ENCODE measurements around the gene ATAD2B.

GRCh38 chr2:23924589-23925359 is 2.1 kb downstream of the ATAD2B start:
- TF ChIP-seq CTCF (IDR thresholded peaks at IDR 0.05 in 8 of 11, conservative IDR thresholded peaks at IDR 0.05 in 3 of 11) (no peak), POLR2AphosphoS5 (IDR thresholded peaks at IDR 0.05) (no peak)
